GM23338 (cell line): Measurements from ENCODE around the gene EFTUD2.

Source experiments
- CTCF ChIP-seq, 2 experiments: fragments of 200-600 bp in 1 of 2; sonication (generic) in 1 of 2; conservative IDR thresholded peaks; 2 replicates each; pipeline versions ENCODE4 v1.5.1 to v1.6.1; 2016 to 2017; ENCODE audit warnings: antibody characterized with exemption in 2 of 2, low read depth in 2 of 2, mild to moderate bottlenecking in 2 of 2, moderate library complexity in 1 of 2
- POLR2AphosphoS5 ChIP-seq: IDR thresholded peaks from 2 replicates; pipeline ENCODE4 v1.6.1; 2016; ENCODE audit warnings: antibody characterized with exemption, low read depth

DNA sequence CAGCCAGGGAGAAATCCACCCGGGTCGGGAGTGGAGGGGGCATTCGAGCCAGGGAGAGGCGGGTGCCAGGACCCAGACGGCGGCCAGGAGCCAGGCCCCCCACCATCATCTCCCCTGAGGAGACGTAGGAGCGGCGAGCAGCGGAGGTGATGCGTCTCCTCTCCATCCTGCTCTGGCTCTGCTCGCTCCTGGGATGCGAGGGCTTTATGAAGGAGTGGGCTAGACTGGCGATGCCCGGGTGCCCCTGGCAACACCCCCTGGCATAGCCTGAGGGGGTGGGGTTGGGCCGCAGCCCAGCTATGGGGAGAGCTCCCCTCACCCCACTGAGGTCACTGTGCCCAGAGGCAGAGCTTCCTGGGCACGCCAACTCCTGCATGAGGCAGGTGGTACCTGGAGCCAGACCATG, 16.1 kb upstream of the EFTUD2 start, which contains the start of gene GFAP:
- no peak for TF ChIP-seq POLR2AphosphoS5
- no peak for TF ChIP-seq CTCF (conservative IDR thresholded peaks at IDR 0.05; ENCODE audit: low read depth in 2 of 2)
